ENCODE results near the gene ACADSB. TPM values are rescaled to one million over a fixed set of nuclear protein-coding genes. Genes with fewer than 3 reads are reported as not detected.

ACADSB gene
- total and polyA plus RNA-seq, 9 donors: 8.8 to 26.6 (median 24.0) TPM

- Histone ChIP-seq H3K4me1 (ENCODE audit: insufficient read depth) (no peaks in the 10 kb centered on the region), H3K4me3 (no peak overlapping the region), H3K36me3 (no peaks in the 10 kb centered on the region), H3K9me3 (no peaks in the 10 kb centered on the region), H3K27me3 (no peaks in the 10 kb centered on the region), H3K27ac (no peak overlapping the region)
- intact Hi-C loops (cut with DNase I): no loop called here
- WGBS, 3 donors: 35 to 57% (median 39%) methylated on average over 2 of the region's 2 CpGs
- TF ChIP-seq CTCF (IDR thresholded peaks at IDR 0.05) (no peak), POLR2A (IDR thresholded peaks at IDR 0.05) (no peak), EP300 (IDR thresholded peaks at IDR 0.05) (no peak)
- no peak for DNase-seq
These were observed 93.9 kb downstream of the ACADSB start for GRCh38 chr10:123102673-123103072.

GRCh38 chr10:123103944-123104343, 95.1 kb downstream of the ACADSB start:
- no peaks in the 10 kb centered on the region for H3K36me3 ChIP-seq
- no peak overlapping the region for H3K27ac ChIP-seq
- intact Hi-C loops (cut with DNase I): no loop called here
- no peaks in the 10 kb centered on the region for H3K4me1 ChIP-seq (ENCODE audit: insufficient read depth)
- DNase-seq: no peak
- H3K9me3 ChIP-seq: no peaks in the 10 kb centered on the region
- WGBS, 3 donors: 75 to 79% (median 78%) methylated on average over 9 of the region's 9 CpGs
- no peaks in the 10 kb centered on the region for H3K27me3 ChIP-seq
- TF ChIP-seq CTCF (IDR thresholded peaks at IDR 0.05) (no peak), EP300 (IDR thresholded peaks at IDR 0.05) (no peak), POLR2A (IDR thresholded peaks at IDR 0.05) (no peak)
- no peak overlapping the region for H3K4me3 ChIP-seq

Other genes starting within 250 kb of the ACADSB start
- 1 to 10 TPM in 2 of 7 donors, under 1 TPM in 5; 0.45 to 2.9 (median 0.83) TPM for gene CUZD1, start 163.1 kb upstream of the ACADSB start, total RNA-seq
- under 1 TPM; 0.36 to 0.98 TPM for gene CUZD1, start 163.1 kb upstream of the ACADSB start, polyA plus RNA-seq
- 1 to 10 TPM; 1.8 to 4.2 (median 3.3) TPM for gene FAM24B, start 129.4 kb upstream of the ACADSB start, total RNA-seq
- gene FAM24B, start 129.4 kb upstream of the ACADSB start, polyA plus RNA-seq: 1 to 10 TPM; 2.3 to 2.8 TPM
- gene FAM24A, start 98.4 kb upstream of the ACADSB start, total RNA-seq: not detected
- gene FAM24A, start 98.4 kb upstream of the ACADSB start, polyA plus RNA-seq: not detected
- gene C10orf88, start 54.8 kb upstream of the ACADSB start, total RNA-seq: 1 to 10 TPM; 3.0 to 9.7 (median 7.2) TPM
- gene C10orf88, start 54.8 kb upstream of the ACADSB start, polyA plus RNA-seq: 1 to 10 TPM; 6.2 to 8.7 TPM
- 1 to 10 TPM; 2.1 to 6.1 (median 3.3) TPM for gene PSTK, start 28.6 kb upstream of the ACADSB start, total RNA-seq
- gene PSTK, start 28.6 kb upstream of the ACADSB start, polyA plus RNA-seq: 1 to 10 TPM; 3.4 to 5.1 TPM
- 10 to 100 TPM in 6 of 7 donors, 1 to 10 TPM in 1; 8.2 to 28.6 (median 20.5) TPM for gene IKZF5, start 211 bp upstream of the ACADSB start, total RNA-seq
- gene IKZF5, start 211 bp upstream of the ACADSB start, polyA plus RNA-seq: 10 to 100 TPM; 11.8 to 13.5 TPM
- under 1 TPM in 1 of 7 donors, not detected in 6; 0.23 TPM for gene HMX3, start 127.0 kb downstream of the ACADSB start, total RNA-seq
- gene HMX3, start 127.0 kb downstream of the ACADSB start, polyA plus RNA-seq: not detected
- not detected for gene HMX2, start 139.1 kb downstream of the ACADSB start, total RNA-seq
- not detected for gene HMX2, start 139.1 kb downstream of the ACADSB start, polyA plus RNA-seq
- gene BUB3, start 145.4 kb downstream of the ACADSB start, total RNA-seq: 10 to 100 TPM; 56.0 to 63.1 (median 61.6) TPM
- 10 to 100 TPM; 54.8 to 57.0 TPM for gene BUB3, start 145.4 kb downstream of the ACADSB start, polyA plus RNA-seq

Data from ovary (tissue), 9 donors.